ENCODE data around the gene SLC9A4.
A peak's percentile ranks its signal among the peaks of the same experiment; 100 is the strongest.

Gene SLC9A4

DNA sequence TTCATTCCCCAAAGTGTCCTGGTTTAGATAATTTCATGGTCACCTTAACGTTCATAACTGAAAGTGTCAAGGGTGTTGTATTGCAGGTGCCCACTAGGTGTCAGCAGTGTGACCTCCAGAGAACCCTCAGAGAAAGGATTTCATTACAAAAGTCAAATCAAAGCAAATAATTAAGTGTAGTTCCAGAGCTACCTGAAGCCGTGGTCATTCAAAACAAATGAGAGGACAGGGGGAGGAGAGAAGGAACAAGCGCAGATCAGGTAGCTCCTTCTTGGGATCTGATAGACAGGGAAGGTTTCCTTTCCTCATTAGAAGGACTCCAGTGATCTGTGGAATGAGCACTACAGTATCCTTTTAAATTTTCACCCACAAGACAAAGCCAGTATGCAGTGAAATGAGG is at the start of gene SLC9A4:
SLC9A4 (plus strand) TSS at position 207 of the 400 bp plus-strand sequence. CDS start 534 bp downstream, outside the sequence.
- DNase-seq: peak; percentile 45

- no peak for DNase-seq
Observed at GRCh38 chr2:102423368-102423767, 49.7 kb upstream of the SLC9A4 start.

- no peak for DNase-seq
Observed at GRCh38 chr2:102424754-102425153, 48.3 kb upstream of the SLC9A4 start.

GRCh38 chr2:102425441-102426132 is 47.4 kb upstream of the SLC9A4 start:
- DNase-seq: no peak

DNA sequence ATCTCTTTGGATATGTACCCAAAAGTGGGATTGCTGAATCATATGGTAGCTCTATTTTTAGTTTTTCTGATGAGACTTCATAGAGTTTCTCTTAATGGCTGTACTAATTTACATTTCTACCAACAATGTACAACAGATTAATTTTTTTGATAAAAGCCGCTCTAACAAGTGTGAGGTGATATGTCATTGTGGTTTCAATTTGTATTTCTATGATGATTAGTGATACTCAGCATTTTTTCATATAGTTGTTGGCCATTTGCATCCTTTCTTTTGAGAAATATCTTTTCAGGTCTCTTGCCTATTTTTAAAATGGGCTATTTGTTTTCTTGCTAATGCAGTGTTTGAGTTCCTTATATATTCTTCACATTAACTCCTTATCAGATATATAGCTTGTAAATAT is 45.8 kb upstream of the SLC9A4 start:
- DNase-seq: no peak

DNA sequence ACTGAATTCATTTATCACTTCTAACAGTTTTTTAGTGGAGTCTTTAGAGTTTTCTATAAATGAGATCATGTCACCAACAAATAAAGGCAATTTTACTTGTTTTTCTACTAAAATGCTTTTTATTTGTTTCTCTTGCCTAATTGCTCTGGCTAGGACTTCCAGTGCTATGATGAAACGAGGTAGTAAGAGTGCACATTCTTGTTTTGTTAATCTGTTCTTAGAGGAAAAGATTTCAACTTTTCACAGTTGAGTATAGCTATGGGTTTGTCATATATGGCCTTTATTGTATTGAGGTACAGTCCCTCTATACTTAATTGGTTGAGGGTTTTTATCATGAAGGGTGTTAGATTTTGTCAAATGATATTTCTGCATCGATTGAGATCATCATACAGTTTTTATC is 44.5 kb upstream of the SLC9A4 start:
- DNase-seq: no peak

GRCh38 chr2:102432386-102432785 is 40.6 kb upstream of the SLC9A4 start:
- DNase-seq: no peak

DNA sequence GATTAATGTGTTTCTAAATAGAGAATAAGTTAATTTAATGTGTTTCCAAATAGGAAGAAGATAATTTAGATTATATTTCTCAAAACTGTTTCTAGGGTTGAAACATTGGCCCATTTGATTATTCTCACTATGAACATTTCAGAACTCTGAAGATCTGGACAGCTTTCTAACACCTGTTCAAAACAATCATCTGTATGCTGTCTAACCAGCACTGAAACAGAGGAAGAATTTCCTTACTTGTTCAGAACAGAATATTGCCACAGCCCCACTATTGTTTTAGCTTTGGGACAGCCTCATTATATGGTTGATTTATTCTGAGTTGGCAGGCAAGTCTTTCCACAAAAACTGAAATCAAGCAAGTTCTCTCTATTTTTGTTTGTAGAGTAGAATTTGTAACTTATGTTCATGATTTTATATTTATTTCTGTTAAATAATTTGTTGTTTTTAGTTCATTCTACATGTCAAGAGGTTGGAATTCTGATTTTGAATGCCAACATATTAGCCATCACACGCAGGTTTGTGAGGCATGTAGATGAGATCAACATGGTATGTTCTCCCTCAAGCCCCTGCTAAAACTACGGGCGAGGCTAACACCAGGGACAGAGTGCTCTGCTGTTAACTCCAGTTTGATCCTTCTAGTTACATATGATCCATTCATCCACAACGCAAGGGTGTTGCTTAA is 38.9 kb upstream of the SLC9A4 start:
- DNase-seq: no peak

DNA sequence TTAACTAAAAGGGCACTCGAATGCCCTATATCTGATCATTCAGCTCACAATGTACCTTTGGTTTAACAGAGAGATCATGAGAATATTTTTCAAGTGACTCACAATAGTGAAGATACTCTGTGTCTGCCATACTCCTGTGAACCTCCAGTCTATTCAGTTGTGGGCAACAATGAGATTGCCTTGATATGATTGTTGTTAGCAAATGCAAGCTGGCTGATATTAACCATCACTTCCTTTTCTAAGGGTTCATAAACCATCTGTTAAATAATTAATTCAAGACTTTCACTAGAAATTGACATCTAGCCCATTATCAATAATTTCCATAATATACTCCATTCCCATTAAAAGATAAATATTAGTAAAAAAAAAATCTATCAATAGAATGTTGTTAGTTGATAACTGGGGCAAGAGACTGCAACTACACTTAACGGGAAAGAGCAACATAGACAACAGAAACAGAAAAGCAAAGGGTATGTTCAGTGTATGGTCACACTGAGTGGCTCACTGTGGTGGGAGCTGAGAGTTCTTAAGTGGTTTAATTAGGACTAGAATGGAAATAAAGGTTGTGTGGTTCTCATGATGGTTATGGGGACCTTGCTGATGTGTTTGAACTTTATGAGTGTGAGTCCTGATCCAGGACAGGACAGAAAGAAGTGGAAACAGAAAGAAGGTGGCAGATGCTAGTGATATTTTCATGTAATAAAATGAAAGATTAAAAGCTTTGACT is 38.2 kb upstream of the SLC9A4 start:
- DNase-seq: no peak

DNA sequence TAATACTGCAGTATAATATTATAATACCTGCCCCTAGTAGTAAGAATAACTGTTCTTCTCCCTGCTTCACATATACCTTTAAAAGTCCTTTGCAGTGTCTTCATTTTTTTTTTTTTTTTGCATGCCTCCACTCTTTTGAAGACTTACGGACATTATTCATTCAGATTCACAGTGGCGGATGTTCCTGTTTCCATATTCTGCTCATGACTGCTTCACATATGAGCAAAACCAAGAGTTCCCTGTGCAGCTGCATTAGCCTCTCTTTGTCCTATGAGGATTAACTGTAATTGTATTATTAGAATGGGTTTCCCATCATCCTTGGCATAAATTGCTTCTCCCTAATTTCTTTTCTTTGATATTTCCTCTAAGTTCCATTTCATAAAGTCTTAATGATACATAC is 37.3 kb upstream of the SLC9A4 start:
- DNase-seq: no peak

- DNase-seq: no peak
Observed at GRCh38 chr2:102436323-102436722, 36.7 kb upstream of the SLC9A4 start.

DNA sequence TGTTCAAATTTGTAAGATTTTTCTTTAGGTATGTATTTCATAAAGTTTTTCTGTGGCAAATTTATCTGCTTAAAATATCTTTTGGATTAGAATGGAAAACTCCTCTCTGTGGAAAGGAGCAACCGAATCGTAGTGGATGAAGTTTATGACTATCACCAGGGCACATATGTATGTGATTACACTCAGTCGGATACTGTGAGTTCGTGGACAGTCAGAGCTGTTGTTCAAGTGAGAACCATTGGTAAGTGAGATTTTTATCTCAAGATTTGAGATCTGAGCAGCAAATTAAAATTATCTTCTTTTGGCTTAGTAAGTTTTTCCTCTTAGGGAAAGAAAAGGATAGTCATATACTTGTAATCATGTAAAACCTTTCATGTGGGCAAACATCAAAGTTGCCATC is 35.9 kb upstream of the SLC9A4 start:
- DNase-seq: no peak

- DNase-seq: no peak
Observed at GRCh38 chr2:102438111-102438510, 34.9 kb upstream of the SLC9A4 start.

DNA sequence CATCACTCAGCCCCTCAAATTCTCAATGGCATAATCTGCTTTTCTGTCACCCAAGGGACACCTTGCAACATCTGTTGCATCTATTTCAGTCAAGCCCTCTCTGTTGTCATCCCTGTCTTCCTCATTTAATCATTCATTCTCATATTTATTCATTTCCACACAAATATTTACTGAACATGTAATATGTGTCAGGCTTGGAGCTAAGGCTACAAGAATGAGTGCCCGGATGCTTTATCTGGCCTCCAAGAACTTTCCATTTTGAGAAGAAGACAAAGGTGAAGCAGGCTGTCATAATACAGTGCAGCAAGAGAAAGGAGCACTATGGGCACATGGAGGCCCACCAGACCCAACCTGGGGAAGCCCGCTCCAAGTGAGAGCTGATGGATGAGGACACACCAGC is 34.4 kb upstream of the SLC9A4 start:
- no peak for DNase-seq

- DNase-seq: no peak
Observed at GRCh38 chr2:102439065-102439695, 33.8 kb upstream of the SLC9A4 start.

DNA sequence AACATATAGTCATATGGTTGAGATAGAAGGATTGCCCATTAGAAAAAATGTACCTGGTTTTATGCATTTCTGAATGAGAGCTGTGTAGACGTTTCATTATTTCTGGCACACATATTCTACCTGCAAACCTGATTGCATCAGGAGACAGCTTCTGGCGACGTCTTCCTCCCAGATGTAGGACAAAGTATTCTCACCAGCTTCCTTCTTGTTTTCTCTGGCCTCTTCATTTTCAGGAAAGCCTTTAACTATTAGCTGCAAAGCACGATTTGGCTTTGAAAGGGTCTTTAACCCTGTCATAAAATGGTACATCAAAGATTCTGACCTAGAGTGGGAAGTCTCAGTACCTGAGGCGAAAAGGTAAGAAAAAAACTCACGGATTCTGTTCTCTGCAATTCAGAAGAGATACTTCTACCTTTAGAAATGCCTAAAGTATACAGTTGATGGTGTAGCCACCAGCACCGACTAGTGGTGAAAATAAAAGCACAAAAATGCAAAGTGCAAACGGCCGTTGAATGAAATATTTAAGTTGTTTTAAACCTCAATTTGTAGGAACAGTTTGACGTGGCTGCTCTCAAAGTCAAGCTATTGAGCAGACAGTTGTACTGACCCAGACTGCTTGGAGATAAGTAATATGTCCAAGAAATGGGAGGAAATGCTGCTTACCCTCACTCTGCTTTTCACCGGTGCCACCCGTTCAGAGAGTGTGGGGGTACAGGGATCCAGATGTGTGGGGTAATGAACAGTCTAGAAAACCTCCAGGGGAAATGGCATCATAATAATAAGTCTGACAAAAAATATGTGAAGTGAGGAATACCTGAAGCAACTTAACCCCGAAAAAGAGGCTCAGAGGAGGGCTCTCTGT is 29.8 kb upstream of the SLC9A4 start:
- peak; percentile 3 for DNase-seq

DNA sequence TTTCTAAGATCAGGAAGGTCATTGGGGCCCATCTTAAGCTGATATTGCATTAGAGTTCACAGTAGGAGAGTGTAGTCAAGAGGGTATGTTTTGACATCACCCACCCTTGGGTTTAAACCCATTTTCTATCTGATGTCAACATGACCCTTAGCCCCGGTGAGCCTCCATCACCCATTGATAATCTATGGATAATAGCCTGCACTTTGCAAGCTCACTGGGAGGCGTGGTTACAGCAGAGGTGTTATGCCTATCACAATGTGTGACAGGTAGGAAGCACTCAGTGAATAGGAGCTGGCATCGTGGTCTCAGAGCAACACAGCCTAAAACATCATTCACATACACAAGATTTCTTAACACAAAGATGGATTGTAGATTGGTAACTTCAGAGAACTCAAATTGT is 28.8 kb upstream of the SLC9A4 start:
- DNase-seq: no peak

DNA sequence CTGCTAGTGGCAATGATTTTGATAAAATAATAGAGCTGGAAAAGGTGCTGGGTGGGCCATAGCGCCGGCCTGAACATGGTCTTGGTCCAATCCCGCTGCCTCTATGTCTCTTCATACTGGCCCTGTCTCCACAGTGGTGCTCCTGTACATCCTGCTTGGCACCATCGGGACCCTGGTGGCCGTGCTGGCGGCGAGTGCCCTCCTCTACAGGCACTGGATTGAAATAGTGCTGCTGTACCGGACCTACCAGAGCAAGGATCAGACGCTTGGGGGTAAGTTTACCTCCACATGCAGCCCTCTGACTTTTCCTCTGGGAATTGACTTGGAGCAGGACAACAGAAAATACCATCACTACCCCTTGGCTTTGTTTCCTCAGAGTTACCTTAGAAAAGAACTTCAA is 26.1 kb upstream of the SLC9A4 start:
- DNase-seq: no peak

- DNase-seq: peak; percentile 22
Observed at GRCh38 chr2:102449370-102449974, 23.6 kb upstream of the SLC9A4 start.

DNA sequence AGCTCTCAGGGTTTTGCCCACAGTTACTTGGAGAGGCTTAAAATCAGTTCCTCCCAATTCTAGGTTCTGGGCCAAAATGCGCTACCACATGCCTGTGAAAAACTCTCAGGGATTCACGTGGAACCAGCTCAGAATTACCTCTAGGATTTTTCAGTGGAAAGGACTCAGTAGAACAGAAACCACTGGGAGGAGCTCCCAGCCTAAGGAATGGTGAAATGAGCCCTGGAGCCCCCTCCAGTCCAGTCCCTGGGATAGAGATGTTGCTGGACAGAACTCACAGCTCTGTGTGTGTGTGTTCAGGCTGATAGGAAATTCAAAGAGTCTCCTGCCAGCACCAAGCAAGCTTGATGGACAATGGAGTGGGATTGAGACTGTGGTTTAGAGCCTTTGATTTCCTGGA is 21.1 kb upstream of the SLC9A4 start:
- DNase-seq: no peak

DNA sequence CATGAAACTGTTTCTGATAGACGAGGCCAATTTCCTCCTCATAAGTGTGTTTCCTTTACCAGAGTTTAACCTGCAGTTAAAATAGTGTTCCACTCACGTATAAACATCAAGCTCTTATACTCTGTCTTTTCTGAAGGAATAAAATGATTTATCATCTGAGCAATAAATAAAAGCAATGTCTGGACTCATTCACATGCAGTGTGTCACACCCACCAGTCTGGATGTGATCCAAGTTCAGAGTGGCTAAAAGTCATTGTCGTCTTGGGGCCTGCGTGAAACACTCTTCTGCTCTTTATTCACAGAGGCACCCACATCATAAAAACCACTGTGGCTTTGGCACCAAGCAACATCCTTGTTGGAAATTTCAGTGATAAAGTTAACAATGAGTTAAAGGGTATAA is 19.5 kb upstream of the SLC9A4 start:
- DNase-seq: no peak

GRCh38 chr2:102455061-102455670 is 17.9 kb upstream of the SLC9A4 start:
- DNase-seq: no peak

Data from NCI-H82 (cell line).